Liver (tissue), 9 donors: ENCODE data around the gene COCH. TPM values are rescaled to one million over a fixed set of nuclear protein-coding genes. Genes with fewer than 3 reads are reported as not detected.

ENCODE experiments used
- DNase-seq: peaks from one replicate; pipeline ENCODE4 v3.0.0-alpha.2; 2017; ENCODE audit warnings: low spot score
- H3K27ac ChIP-seq, 2 donors: one replicate each; pipeline ENCODE4 v1.7.0; 2013; ENCODE audit warnings: inconsistent platforms in 2 of 2, low read length in 2 of 2, control low read depth in 1 of 2, low read depth in 1 of 2, mild to moderate bottlenecking in 1 of 2
- H3K27me3 ChIP-seq, 4 donors: one replicate each; pipeline versions ENCODE4 v1.6.1 to v1.7.0; 2013; ENCODE audit warnings: low read length in 3 of 4, inconsistent platforms in 1 of 4, mild to moderate bottlenecking in 1 of 4, moderate library complexity in 1 of 4; ENCODE audit not compliant: control insufficient read depth in 4 of 4, insufficient read depth in 4 of 4
- H3K36me3 ChIP-seq, 4 donors: one replicate each; pipeline versions ENCODE4 v1.6.1 to v1.7.0; 2013; ENCODE audit warnings: low read length in 3 of 4, mild to moderate bottlenecking in 3 of 4, low read depth in 1 of 4, moderate library complexity in 1 of 4; ENCODE audit not compliant: control insufficient read depth in 4 of 4, insufficient read depth in 3 of 4
- H3K4me1 ChIP-seq, 4 donors: one replicate each; pipeline versions ENCODE4 v1.6.1 to v1.7.0; 2013; ENCODE audit warnings: low read length in 3 of 4, mild to moderate bottlenecking in 3 of 4, moderate library complexity in 1 of 4; ENCODE audit not compliant: control insufficient read depth in 4 of 4, insufficient read depth in 4 of 4
- H3K4me3 ChIP-seq, 3 donors: one replicate each; pipeline versions ENCODE4 v1.6.1 to v1.7.0; 2013; ENCODE audit warnings: low read length in 3 of 3, control low read depth in 1 of 3, low read depth in 1 of 3, mild to moderate bottlenecking in 1 of 3
- H3K9ac ChIP-seq, 2 donors: one replicate each; pipeline ENCODE4 v1.7.0; 2013; ENCODE audit warnings: low read length in 2 of 2, mild to moderate bottlenecking in 2 of 2, moderate library complexity in 2 of 2, control low read depth in 1 of 2, low read depth in 1 of 2
- H3K9me3 ChIP-seq, 4 donors: one replicate each; pipeline versions ENCODE4 v1.6.1 to v1.7.0; 2013; ENCODE audit warnings: low read length in 3 of 4; ENCODE audit not compliant: control insufficient read depth in 4 of 4
- ATF3 ChIP-seq: IDR thresholded peaks from 2 replicates; pipeline ENCODE4 v1.6.1; 2016; ENCODE audit warnings: antibody characterized with exemption
- CTCF ChIP-seq: fragments of 150-350 bp; IDR thresholded peaks from 2 replicates; pipeline ENCODE4 v1.5.1; 2017; ENCODE audit warnings: improper control_type of control experiment, low read depth, low read length; ENCODE audit not compliant: missing input control
- FOXA1 ChIP-seq: IDR thresholded peaks from 2 replicates; pipeline ENCODE4 v1.6.1; 2016; ENCODE audit warnings: antibody characterized with exemption
- FOXA2 ChIP-seq: IDR thresholded peaks from 2 replicates; pipeline ENCODE4 v1.6.1; 2016; ENCODE audit warnings: antibody characterized with exemption
- GABPA ChIP-seq, 2 donors: IDR thresholded peaks in 1 of 2; conservative IDR thresholded peaks in 1 of 2; 2 replicates each; pipeline ENCODE4 v1.6.1; 2016; ENCODE audit warnings: antibody characterized with exemption in 2 of 2, mild to moderate bottlenecking in 1 of 2, moderate library complexity in 1 of 2
- HNF4A ChIP-seq, 2 donors: conservative IDR thresholded peaks; 2 replicates each; pipeline ENCODE4 v1.6.1; 2016; ENCODE audit warnings: antibody characterized with exemption in 2 of 2, mild to moderate bottlenecking in 2 of 2
- HNF4G ChIP-seq: IDR thresholded peaks from 2 replicates; pipeline ENCODE4 v1.6.1; 2016; ENCODE audit warnings: antibody characterized with exemption
- JUND ChIP-seq, 2 donors: IDR thresholded peaks; 2 replicates each; pipeline ENCODE4 v1.6.1; 2016; ENCODE audit warnings: antibody characterized with exemption in 2 of 2
- MAX ChIP-seq: IDR thresholded peaks from 2 replicates; pipeline ENCODE4 v1.6.1; 2016; ENCODE audit warnings: antibody characterized with exemption
- NR2F2 ChIP-seq: IDR thresholded peaks from 2 replicates; pipeline ENCODE4 v1.6.1; 2016; ENCODE audit warnings: antibody characterized with exemption
- RAD21 ChIP-seq, 2 donors: IDR thresholded peaks; 2 replicates each; pipeline ENCODE4 v1.6.1; 2016; ENCODE audit warnings: antibody characterized with exemption in 2 of 2, mild to moderate bottlenecking in 2 of 2
- REST ChIP-seq: IDR thresholded peaks from 2 replicates; pipeline ENCODE4 v1.6.1; 2016; ENCODE audit warnings: antibody characterized with exemption, mild to moderate bottlenecking
- RXRA ChIP-seq, 2 donors: IDR thresholded peaks; 2 replicates each; pipeline ENCODE4 v1.6.1; 2017 to 2018; ENCODE audit warnings: antibody characterized with exemption in 2 of 2, mild to moderate bottlenecking in 1 of 2
- SP1 ChIP-seq: IDR thresholded peaks from 2 replicates; pipeline ENCODE4 v1.6.1; 2018; ENCODE audit warnings: antibody characterized with exemption, mild to moderate bottlenecking
- TAF1 ChIP-seq: conservative IDR thresholded peaks from 2 replicates; pipeline ENCODE4 v1.6.1; 2016; ENCODE audit warnings: antibody characterized with exemption, mild to moderate bottlenecking
- YY1 ChIP-seq: IDR thresholded peaks from 2 replicates; pipeline ENCODE4 v1.6.1; 2016; ENCODE audit warnings: antibody characterized with exemption, mild to moderate bottlenecking
- ZBTB33 ChIP-seq: IDR thresholded peaks from 2 replicates; pipeline ENCODE4 v1.6.1; 2016; ENCODE audit warnings: antibody characterized with exemption
- WGBS: extraction: QIAGEN DNeasy Blood & Tissue Kit; methylation state at CpG from one replicate; pipeline ENCODE4 v1.1.7; 2013; 5-methylcytosine and 5-hydroxymethylcytosine counted together
- polyA plus RNA-seq, 2 donors: library from polyadenylated mRNA; stranded (reverse) in 1 of 2; unstranded in 1 of 2; fragments of 200-250 nt in 1 of 2; fragments of >200 nt in 1 of 2; fragmentation: Nextera tagmentation in 1 of 2; extraction: Ambion mirVana in 1 of 2; gene quantifications; one replicate each; pipeline versions ENCODE4 v1.2.1 to v1.2.3, GENCODE V29; 2013 to 2015
- total RNA-seq, 2 donors: library from RNA; depleted of rRNA; stranded (reverse); fragments of >200 nt; gene quantifications; one replicate each; pipeline ENCODE4 v1.2.3, GENCODE V29; 2014
- donor health status: healthy.
- donor health status: healthy.
- donor health status: healthy.
- donor health status: healthy.
- donor health status: healthy.

COCH gene
- total and polyA plus RNA-seq, 4 donors = 0.33 to 2.5 (median 0.49) TPM

GRCh38 chr14:30874999-30875787 is 834 bp downstream of the COCH start:
- no peak overlapping the region for H3K9ac ChIP-seq
- H3K9me3 ChIP-seq = no peaks in the 10 kb centered on the region
- no peaks in the 10 kb centered on the region for H3K27me3 ChIP-seq
- H3K4me3 ChIP-seq = peak overlapping the region in 2 of 3 donors; percentile 53 to 60
- 6% methylated on average over 48 of the region's 48 CpGs for WGBS
- TF ChIP-seq GABPA (IDR thresholded peaks at IDR 0.05 in 1 of 2, conservative IDR thresholded peaks at IDR 0.05 in 1 of 2) (no peak), ZBTB33 (no peak), RXRA (IDR thresholded peaks at IDR 0.05) (no peak), NR2F2 (no peak), FOXA2 (no peak), YY1 (no peak), RAD21 (IDR thresholded peaks at IDR 0.05) (no peak), CTCF (no peak), HNF4G (no peak), REST (no peak), ATF3 (no peak), MAX (no peak), TAF1 (no peak), HNF4A (conservative IDR thresholded peaks at IDR 0.05) (no peak)
- H3K36me3 ChIP-seq = no peaks in the 10 kb centered on the region
- no peak for DNase-seq
- H3K27ac ChIP-seq = no peak overlapping the region
- peaks cover 6 to 18% (median 14%) of the 10 kb centered on the region in 4 donors for H3K4me1 ChIP-seq

GRCh38 chr14:30875788-30876053 is 1.4 kb downstream of the COCH start:
- no peak for DNase-seq
- H3K9ac ChIP-seq = no peak overlapping the region
- H3K4me3 ChIP-seq = no peak overlapping the region
- TF ChIP-seq HNF4A (conservative IDR thresholded peaks at IDR 0.05) (no peak), RAD21 (IDR thresholded peaks at IDR 0.05) (no peak), YY1 (no peak), HNF4G (no peak), JUND (IDR thresholded peaks at IDR 0.05) (no peak), RXRA (IDR thresholded peaks at IDR 0.05) (no peak), FOXA1 (no peak), SP1 (no peak)
- H3K4me1 ChIP-seq = peaks cover 6 to 18% (median 14%) of the 10 kb centered on the region in 4 donors
- H3K36me3 ChIP-seq = no peaks in the 10 kb centered on the region
- H3K27ac ChIP-seq = no peak overlapping the region
- no peaks in the 10 kb centered on the region for H3K9me3 ChIP-seq
- H3K27me3 ChIP-seq = no peaks in the 10 kb centered on the region
- WGBS = 36% methylated on average over 9 of the region's 9 CpGs
